ENCODE results near the gene RINL.

The RINL gene

GRCh38 chr19:38849147-38849859, 28.8 kb downstream of the RINL start:
- DNase-seq (ENCODE audit: low spot score), result peak; percentile 96

GRCh38 chr19:38848299-38849146, 29.6 kb downstream of the RINL start:
- DNase-seq (ENCODE audit: low spot score), result no peak

GRCh38 chr19:38846097-38846496, 32.0 kb downstream of the RINL start:
- no peak for DNase-seq (ENCODE audit: low spot score)

GRCh38 chr19:38845374-38846024, 32.6 kb downstream of the RINL start:
- no peak for DNase-seq (ENCODE audit: low spot score)

GRCh38 chr19:38844093-38844686, 33.9 kb downstream of the RINL start:
- DNase-seq (ENCODE audit: low spot score), result no peak

GRCh38 chr19:38843175-38843758, 34.8 kb downstream of the RINL start:
- no peak for DNase-seq (ENCODE audit: low spot score)

GRCh38 chr19:38842439-38843174, 35.5 kb downstream of the RINL start:
- DNase-seq (ENCODE audit: low spot score), result no peak

- no peak for DNase-seq (ENCODE audit: low spot score)
Observed at GRCh38 chr19:38841787-38842438, 36.2 kb downstream of the RINL start.

GRCh38 chr19:38841180-38841766, 36.8 kb downstream of the RINL start:
- DNase-seq (ENCODE audit: low spot score), result no peak

GRCh38 chr19:38840583-38840968, 37.5 kb downstream of the RINL start:
- DNase-seq (ENCODE audit: low spot score), result no peak

- no peak for DNase-seq (ENCODE audit: low spot score)
Observed at GRCh38 chr19:38839816-38840582, 38.1 kb downstream of the RINL start.

GRCh38 chr19:38838986-38839761, 38.9 kb downstream of the RINL start:
- DNase-seq (ENCODE audit: low spot score), result no peak

- DNase-seq (ENCODE audit: low spot score), result no peak
Observed at GRCh38 chr19:38838208-38838985, 39.7 kb downstream of the RINL start.

- no peak for DNase-seq (ENCODE audit: low spot score)
Observed at GRCh38 chr19:38837656-38838121, 40.4 kb downstream of the RINL start.

GRCh38 chr19:38836983-38837626, 41.0 kb downstream of the RINL start:
- no peak for DNase-seq (ENCODE audit: low spot score)

- DNase-seq (ENCODE audit: low spot score), result no peak
Observed at GRCh38 chr19:38836159-38836982, 41.7 kb downstream of the RINL start.

GRCh38 chr19:38834590-38834989, 43.5 kb downstream of the RINL start:
- no peak for DNase-seq (ENCODE audit: low spot score)

Measured in LoVo (cell line).